ENCODE data around the gene WDR36. TPM values are rescaled to one million over a fixed set of nuclear protein-coding genes. Genes with fewer than 3 reads are reported as not detected.

The WDR36 gene
- total RNA-seq, 1 donor from 2014 or later = 31.6 TPM

DNA sequence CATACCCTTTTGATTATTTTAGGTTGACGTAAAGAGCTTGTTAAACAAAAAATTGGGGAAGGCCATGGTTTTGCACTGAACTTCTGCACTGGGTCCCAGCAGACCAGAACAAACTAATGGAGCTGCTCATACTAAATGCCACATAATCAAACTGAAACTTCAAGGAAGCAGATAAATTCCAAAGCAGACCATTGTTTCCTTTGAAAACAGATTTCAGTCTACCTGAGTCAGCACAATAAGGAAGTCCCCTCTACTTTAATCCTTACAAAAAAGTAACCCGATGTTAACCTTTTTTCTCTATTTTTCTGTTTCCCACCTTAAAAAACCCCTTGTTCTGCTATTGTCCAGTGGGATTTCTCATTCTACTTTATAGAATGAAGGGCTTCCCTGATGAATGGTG is 39.2 kb downstream of the WDR36 start:
- DNase-seq (ENCODE audit: extremely low spot score, unreplicated experiment) = no peak
- TF ChIP-seq CTCF (conservative IDR thresholded peaks at IDR 0.05) = no peak
- Mint-ChIP-seq H3K4me3 (no peak overlapping the region), H3K9me3 (no peaks in the 10 kb centered on the region), H3K27ac (no peak overlapping the region), H3K36me3 (peaks cover 21% of the 10 kb centered on the region), H3K4me1 (ENCODE audit: unreplicated experiment) (peaks cover 21% of the 10 kb centered on the region), H3K27me3 (no peaks in the 10 kb centered on the region)

GRCh38 chr5:111132076-111132475 is 39.9 kb downstream of the WDR36 start:
- H3K27me3 Mint-ChIP-seq = no peaks in the 10 kb centered on the region
- TF ChIP-seq CTCF (conservative IDR thresholded peaks at IDR 0.05) = no peak
- H3K27ac Mint-ChIP-seq = no peak overlapping the region
- DNase-seq (ENCODE audit: extremely low spot score, unreplicated experiment) = no peak
- no peak overlapping the region for H3K4me3 Mint-ChIP-seq
- H3K4me1 Mint-ChIP-seq (ENCODE audit: unreplicated experiment) = peaks cover 21% of the 10 kb centered on the region
- peaks cover 20% of the 10 kb centered on the region for H3K36me3 Mint-ChIP-seq
- no peaks in the 10 kb centered on the region for H3K9me3 Mint-ChIP-seq

DNA sequence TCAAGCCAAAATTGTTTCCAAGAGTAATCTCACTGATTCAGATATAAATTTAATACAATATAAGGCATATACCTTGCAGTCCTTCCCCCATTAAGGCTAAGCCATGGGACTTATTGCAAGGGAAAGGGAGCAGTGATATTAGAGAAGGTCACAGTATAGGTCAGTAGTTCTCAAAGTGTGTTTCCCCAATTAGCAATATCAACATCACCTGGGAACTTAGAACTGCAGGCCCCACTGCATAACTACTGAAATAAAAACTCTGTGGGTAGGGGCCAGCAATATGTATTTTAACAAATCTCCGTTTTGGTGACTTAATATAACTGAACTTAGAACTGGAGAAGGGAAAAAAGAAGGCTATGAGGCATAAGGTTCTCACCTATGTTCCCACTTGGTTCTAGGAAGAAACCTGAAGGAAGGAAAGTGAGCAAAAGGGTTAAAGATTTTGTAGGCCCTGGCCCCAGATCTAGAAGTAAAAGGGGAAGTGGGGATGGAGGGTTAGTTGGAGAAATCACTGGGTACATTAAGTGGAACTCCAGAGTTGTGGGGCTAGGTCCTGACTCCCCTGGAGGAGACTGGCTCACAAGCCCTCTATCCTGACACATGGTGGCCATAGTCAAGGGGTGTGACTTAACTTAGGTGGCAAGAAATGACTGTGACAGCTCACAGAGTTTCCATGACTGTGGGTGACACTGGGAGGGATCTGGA is 40.7 kb downstream of the WDR36 start:
- Mint-ChIP-seq H3K9me3 (no peaks in the 10 kb centered on the region), H3K4me1 (ENCODE audit: unreplicated experiment) (peaks cover 21% of the 10 kb centered on the region), H3K27me3 (no peaks in the 10 kb centered on the region), H3K4me3 (no peak overlapping the region), H3K27ac (no peak overlapping the region), H3K36me3 (peaks cover 13% of the 10 kb centered on the region)
- TF ChIP-seq CTCF (conservative IDR thresholded peaks at IDR 0.05) = no peak
- DNase-seq (ENCODE audit: extremely low spot score, unreplicated experiment) = no peak

- DNase-seq (ENCODE audit: extremely low spot score, unreplicated experiment) = no peak
- Mint-ChIP-seq H3K9me3 (no peaks in the 10 kb centered on the region), H3K36me3 (peaks cover 11% of the 10 kb centered on the region), H3K27ac (no peak overlapping the region), H3K4me3 (no peak overlapping the region), H3K4me1 (ENCODE audit: unreplicated experiment) (peaks cover 21% of the 10 kb centered on the region), H3K27me3 (no peaks in the 10 kb centered on the region)
- TF ChIP-seq CTCF (conservative IDR thresholded peaks at IDR 0.05) = no peak
These were observed 41.2 kb downstream of the WDR36 start for GRCh38 chr5:111133436-111133751.

- no peaks in the 10 kb centered on the region for H3K9me3 Mint-ChIP-seq
- no peak overlapping the region for H3K27ac Mint-ChIP-seq
- no peak overlapping the region for H3K4me3 Mint-ChIP-seq
- H3K27me3 Mint-ChIP-seq = no peaks in the 10 kb centered on the region
- H3K4me1 Mint-ChIP-seq (ENCODE audit: unreplicated experiment) = peaks cover 18% of the 10 kb centered on the region
- no peak for TF ChIP-seq CTCF (conservative IDR thresholded peaks at IDR 0.05)
- H3K36me3 Mint-ChIP-seq = peaks cover 6% of the 10 kb centered on the region
- no peak for DNase-seq (ENCODE audit: extremely low spot score, unreplicated experiment)
These were observed 41.9 kb downstream of the WDR36 start for GRCh38 chr5:111134087-111134486.

GRCh38 chr5:111134864-111135263 is 42.7 kb downstream of the WDR36 start:
- peaks cover 2% of the 10 kb centered on the region for H3K36me3 Mint-ChIP-seq
- no peaks in the 10 kb centered on the region for H3K27me3 Mint-ChIP-seq
- no peak for DNase-seq (ENCODE audit: extremely low spot score, unreplicated experiment)
- H3K4me3 Mint-ChIP-seq = no peak overlapping the region
- no peaks in the 10 kb centered on the region for H3K9me3 Mint-ChIP-seq
- TF ChIP-seq CTCF (conservative IDR thresholded peaks at IDR 0.05) = no peak
- H3K27ac Mint-ChIP-seq = no peak overlapping the region
- peaks cover 17% of the 10 kb centered on the region for H3K4me1 Mint-ChIP-seq (ENCODE audit: unreplicated experiment)

Data from type B pancreatic cell (in vitro differentiated cells).